ENCODE results near the gene SOX10. TPM values are rescaled to one million over a fixed set of nuclear protein-coding genes. Genes with fewer than 3 reads are reported as not detected.

The SOX10 gene
- total RNA-seq, 4 donors from 2014 or later, result 7.8 to 45.2 (median 29.7) TPM

GRCh38 chr22:37972527-37972926 is 11.8 kb downstream of the SOX10 start:
- no peak for DNase-seq (ENCODE audit: low spot score in 2 of 2)
- intact Hi-C loops (cut with DNase I; ENCODE audit: low total_unique reads), result no loop called here
- H3K4me3 ChIP-seq (ENCODE audit: low read depth, poor library complexity, severe bottlenecking), result no peak overlapping the region
- 84 to 97% methylated on average over 3 of the region's 3 CpGs for WGBS, 2 donors
- TF ChIP-seq, protein P1, sequence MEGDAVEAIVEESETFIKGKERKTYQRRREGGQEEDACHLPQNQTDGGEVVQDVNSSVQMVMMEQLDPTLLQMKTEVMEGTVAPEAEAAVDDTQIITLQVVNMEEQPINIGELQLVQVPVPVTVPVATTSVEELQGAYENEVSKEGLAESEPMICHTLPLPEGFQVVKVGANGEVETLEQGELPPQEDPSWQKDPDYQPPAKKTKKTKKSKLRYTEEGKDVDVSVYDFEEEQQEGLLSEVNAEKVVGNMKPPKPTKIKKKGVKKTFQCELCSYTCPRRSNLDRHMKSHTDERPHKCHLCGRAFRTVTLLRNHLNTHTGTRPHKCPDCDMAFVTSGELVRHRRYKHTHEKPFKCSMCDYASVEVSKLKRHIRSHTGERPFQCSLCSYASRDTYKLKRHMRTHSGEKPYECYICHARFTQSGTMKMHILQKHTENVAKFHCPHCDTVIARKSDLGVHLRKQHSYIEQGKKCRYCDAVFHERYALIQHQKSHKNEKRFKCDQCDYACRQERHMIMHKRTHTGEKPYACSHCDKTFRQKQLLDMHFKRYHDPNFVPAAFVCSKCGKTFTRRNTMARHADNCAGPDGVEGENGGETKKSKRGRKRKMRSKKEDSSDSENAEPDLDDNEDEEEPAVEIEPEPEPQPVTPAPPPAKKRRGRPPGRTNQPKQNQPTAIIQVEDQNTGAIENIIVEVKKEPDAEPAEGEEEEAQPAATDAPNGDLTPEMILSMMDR (IDR thresholded peaks at IDR 0.05), result no peak
- no peak for TF ChIP-seq POLR2A (IDR thresholded peaks at IDR 0.05)

GRCh38 chr22:37971475-37972434 is 12.6 kb downstream of the SOX10 start:
- no peak overlapping the region for H3K4me3 ChIP-seq (ENCODE audit: low read depth, poor library complexity, severe bottlenecking)
- intact Hi-C loops (cut with DNase I; ENCODE audit: low total_unique reads), result no loop called here
- WGBS, 2 donors, result 80 to 84% methylated on average over 7 of the region's 7 CpGs
- DNase-seq (ENCODE audit: low spot score in 2 of 2), result no peak
- TF ChIP-seq POLR2A (IDR thresholded peaks at IDR 0.05), result no peak
- TF ChIP-seq, protein P1 (IDR thresholded peaks at IDR 0.05), result no peak

DNA sequence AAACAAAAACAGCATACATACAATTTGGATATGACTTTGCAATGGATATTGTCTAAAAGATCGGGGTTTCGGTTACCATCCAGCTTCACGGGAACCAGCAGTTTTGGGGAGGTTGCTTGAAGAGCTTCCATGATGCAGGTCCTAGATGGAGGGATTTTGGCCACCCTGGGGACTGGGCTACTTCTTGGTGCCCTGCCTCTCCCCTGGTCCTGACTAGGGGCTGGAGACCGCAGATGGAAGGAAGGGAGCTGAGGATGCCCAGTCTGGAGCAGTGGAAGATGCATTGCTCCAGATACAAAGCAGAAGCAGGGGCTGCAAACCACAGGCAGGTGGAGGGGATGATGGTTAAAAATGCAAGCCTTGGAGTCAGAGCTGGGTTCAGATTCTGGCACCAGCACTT is 13.5 kb downstream of the SOX10 start:
- intact Hi-C loops (cut with DNase I; ENCODE audit: low total_unique reads), result no loop called here
- WGBS, 2 donors, result 92 to 95% methylated on average over 4 of the region's 4 CpGs
- H3K4me3 ChIP-seq (ENCODE audit: low read depth, poor library complexity, severe bottlenecking), result no peak overlapping the region
- TF ChIP-seq, protein P1 (IDR thresholded peaks at IDR 0.05), result no peak
- TF ChIP-seq POLR2A (IDR thresholded peaks at IDR 0.05), result no peak
- DNase-seq (ENCODE audit: low spot score in 2 of 2), result no peak

- no peak for DNase-seq (ENCODE audit: low spot score in 2 of 2)
- intact Hi-C loops (cut with DNase I; ENCODE audit: low total_unique reads), result loop anchor here (5.0 kb wide), 1 partner anchor 151 kb away; no protein-coding TSS in a partner anchor
- 91 to 100% methylated on average over 5 of the region's 5 CpGs for WGBS, 2 donors
- no peak for TF ChIP-seq POLR2A (IDR thresholded peaks at IDR 0.05)
- TF ChIP-seq, protein P1 (IDR thresholded peaks at IDR 0.05), result no peak
- no peak overlapping the region for H3K4me3 ChIP-seq (ENCODE audit: low read depth, poor library complexity, severe bottlenecking)
Measured at GRCh38 chr22:37968452-37969251, 15.7 kb downstream of the SOX10 start.

- WGBS, 2 donors, result 91 to 92% methylated on average over 13 to 14 of the region's 14 CpGs
- intact Hi-C loops (cut with DNase I; ENCODE audit: low total_unique reads), result loop anchor here (5.0 kb wide), 1 partner anchor 151 kb away; no protein-coding TSS in a partner anchor
- TF ChIP-seq, protein P1 (IDR thresholded peaks at IDR 0.05), result no peak
- no peak for TF ChIP-seq POLR2A (IDR thresholded peaks at IDR 0.05)
- no peak overlapping the region for H3K4me3 ChIP-seq (ENCODE audit: low read depth, poor library complexity, severe bottlenecking)
- DNase-seq (ENCODE audit: low spot score in 2 of 2), result no peak
Measured at GRCh38 chr22:37967637-37968451, 16.5 kb downstream of the SOX10 start.
